ENCODE measurements around the gene MACROD2.

The MACROD2 gene

GRCh38 chr20:15596220-15596890 is 1601.0 kb downstream of the MACROD2 start:
- no peaks in the 10 kb centered on the region for H3K4me1 ChIP-seq
- H3K27ac ChIP-seq = no peak overlapping the region
- H3K4me3 ChIP-seq (ENCODE audit: low read depth, low read length) = no peak overlapping the region
- no peaks in the 10 kb centered on the region for H3K36me3 ChIP-seq (ENCODE audit: control insufficient read depth, insufficient read depth, low read length)
- H3K27me3 ChIP-seq (ENCODE audit: control insufficient read depth, insufficient read depth, low read length) = no peaks in the 10 kb centered on the region
- no peak overlapping the region for H3K9ac ChIP-seq
- no peaks in the 10 kb centered on the region for H3K79me2 ChIP-seq
- TF ChIP-seq CTCF (IDR thresholded peaks at IDR 0.05) = no peak
- no peak overlapping the region for H3K4me2 ChIP-seq (ENCODE audit: low read length)
- no peaks in the 10 kb centered on the region for H3K9me3 ChIP-seq (ENCODE audit: control insufficient read depth, low read length)
- no peak overlapping the region for H2AFZ ChIP-seq

GRCh38 chr20:15597306-15597705 is 1602.0 kb downstream of the MACROD2 start:
- Histone ChIP-seq H2AFZ (no peak overlapping the region), H3K27ac (no peak overlapping the region), H3K79me2 (no peaks in the 10 kb centered on the region), H3K4me2 (ENCODE audit: low read length) (no peak overlapping the region), H3K4me3 (ENCODE audit: low read depth, low read length) (no peak overlapping the region), H3K4me1 (no peaks in the 10 kb centered on the region), H3K36me3 (ENCODE audit: control insufficient read depth, insufficient read depth, low read length) (no peaks in the 10 kb centered on the region), H3K27me3 (ENCODE audit: control insufficient read depth, insufficient read depth, low read length) (no peaks in the 10 kb centered on the region), H3K9me3 (ENCODE audit: control insufficient read depth, low read length) (no peaks in the 10 kb centered on the region), H3K9ac (no peak overlapping the region)
- TF ChIP-seq CTCF (IDR thresholded peaks at IDR 0.05) = no peak

DNA sequence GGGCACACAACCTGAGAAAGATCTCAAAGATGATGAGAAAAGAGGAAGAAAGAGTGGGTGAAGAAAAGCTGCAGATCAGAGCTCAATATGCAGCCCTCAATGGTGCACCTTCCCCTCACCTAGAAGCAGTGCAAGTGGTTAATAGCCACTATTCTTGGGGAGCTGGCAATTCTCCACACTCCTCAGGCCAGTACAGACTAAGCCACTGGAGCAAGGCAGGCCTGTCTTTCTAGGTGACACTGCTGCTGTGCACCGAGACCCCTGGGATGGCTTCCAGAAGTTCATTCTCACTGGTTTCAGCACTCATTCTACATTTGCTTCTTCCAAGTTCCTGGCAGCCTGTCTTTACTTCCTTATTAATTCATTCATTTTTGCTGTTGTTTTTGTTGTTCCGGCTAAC is 1604.6 kb downstream of the MACROD2 start:
- no peak for TF ChIP-seq CTCF (IDR thresholded peaks at IDR 0.05)
- H3K27me3 ChIP-seq (ENCODE audit: control insufficient read depth, insufficient read depth, low read length) = no peaks in the 10 kb centered on the region
- H3K4me3 ChIP-seq (ENCODE audit: low read depth, low read length) = no peak overlapping the region
- H3K9ac ChIP-seq = no peak overlapping the region
- H3K27ac ChIP-seq = no peak overlapping the region
- H3K79me2 ChIP-seq = no peaks in the 10 kb centered on the region
- H3K4me2 ChIP-seq (ENCODE audit: low read length) = no peak overlapping the region
- H3K36me3 ChIP-seq (ENCODE audit: control insufficient read depth, insufficient read depth, low read length) = no peaks in the 10 kb centered on the region
- H3K4me1 ChIP-seq = no peaks in the 10 kb centered on the region
- H3K9me3 ChIP-seq (ENCODE audit: control insufficient read depth, low read length) = no peaks in the 10 kb centered on the region
- no peak overlapping the region for H2AFZ ChIP-seq

DNA sequence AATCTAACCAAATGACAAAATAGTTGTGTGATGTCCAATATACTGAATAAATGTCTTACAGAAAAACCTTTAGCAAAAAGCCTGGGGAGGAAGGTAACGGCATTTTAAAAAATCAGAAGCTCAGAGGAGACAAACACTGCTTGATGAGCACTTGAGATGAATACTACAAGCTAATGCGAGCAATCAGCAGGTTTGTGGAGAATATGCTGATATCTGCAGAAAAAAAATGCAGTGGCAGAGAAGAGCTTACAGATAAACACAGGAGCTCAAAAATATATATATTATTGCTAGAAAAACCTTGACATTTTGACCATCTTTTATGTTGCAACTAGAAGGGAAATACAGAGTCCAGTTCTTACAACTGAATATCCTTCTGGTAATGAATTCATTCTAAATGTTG is 1605.2 kb downstream of the MACROD2 start:
- Histone ChIP-seq H3K36me3 (ENCODE audit: control insufficient read depth, insufficient read depth, low read length) (no peaks in the 10 kb centered on the region), H3K4me3 (ENCODE audit: low read depth, low read length) (no peak overlapping the region), H3K27me3 (ENCODE audit: control insufficient read depth, insufficient read depth, low read length) (no peaks in the 10 kb centered on the region), H3K27ac (no peak overlapping the region), H3K4me1 (no peaks in the 10 kb centered on the region), H3K9ac (no peak overlapping the region), H3K4me2 (ENCODE audit: low read length) (peak overlapping the region; percentile 20), H2AFZ (no peak overlapping the region), H3K79me2 (no peaks in the 10 kb centered on the region), H3K9me3 (ENCODE audit: control insufficient read depth, low read length) (no peaks in the 10 kb centered on the region)
- no peak for TF ChIP-seq CTCF (IDR thresholded peaks at IDR 0.05)

DNA sequence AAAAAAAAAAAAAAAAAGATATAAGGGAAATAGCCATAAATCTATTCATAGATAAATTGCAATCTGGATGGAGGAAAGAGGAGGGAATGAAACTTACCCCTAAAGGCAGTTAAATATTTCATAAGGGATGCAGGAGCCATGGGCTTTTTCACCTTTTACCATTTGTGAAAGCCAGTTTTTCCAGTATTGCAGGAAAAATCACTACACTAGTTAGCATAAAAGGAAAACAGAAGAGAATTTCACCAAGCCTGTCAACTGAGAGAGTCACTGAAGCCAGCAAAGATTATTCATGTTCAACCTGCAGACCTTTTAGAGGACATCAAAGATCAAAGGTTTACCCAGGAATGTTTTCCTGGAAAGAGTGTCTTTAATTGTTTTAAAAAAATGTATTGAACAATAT is 1608.2 kb downstream of the MACROD2 start:
- no peaks in the 10 kb centered on the region for H3K4me1 ChIP-seq
- no peaks in the 10 kb centered on the region for H3K9me3 ChIP-seq (ENCODE audit: control insufficient read depth, low read length)
- no peak overlapping the region for H3K27ac ChIP-seq
- TF ChIP-seq CTCF (IDR thresholded peaks at IDR 0.05) = no peak
- H2AFZ ChIP-seq = no peak overlapping the region
- no peaks in the 10 kb centered on the region for H3K27me3 ChIP-seq (ENCODE audit: control insufficient read depth, insufficient read depth, low read length)
- H3K36me3 ChIP-seq (ENCODE audit: control insufficient read depth, insufficient read depth, low read length) = no peaks in the 10 kb centered on the region
- H3K9ac ChIP-seq = no peak overlapping the region
- no peak overlapping the region for H3K4me2 ChIP-seq (ENCODE audit: low read length)
- no peak overlapping the region for H3K4me3 ChIP-seq (ENCODE audit: low read depth, low read length)
- no peaks in the 10 kb centered on the region for H3K79me2 ChIP-seq

All from parathyroid adenoma (tissue), 2 donors.